SKM-1 (cell line): ENCODE results near the gene HIRA.

Experiments used
- DNase-seq: peaks from one replicate; lab custom pipeline; 2025; ENCODE audit not compliant: unreplicated experiment; lab: John Stamatoyannopoulos, UW

The HIRA gene

GRCh38 chr22:19358703-19359553 is 72.6 kb downstream of the HIRA start:
- DNase-seq: no peak

GRCh38 chr22:19358195-19358594 is 73.3 kb downstream of the HIRA start:
- DNase-seq: no peak

DNA sequence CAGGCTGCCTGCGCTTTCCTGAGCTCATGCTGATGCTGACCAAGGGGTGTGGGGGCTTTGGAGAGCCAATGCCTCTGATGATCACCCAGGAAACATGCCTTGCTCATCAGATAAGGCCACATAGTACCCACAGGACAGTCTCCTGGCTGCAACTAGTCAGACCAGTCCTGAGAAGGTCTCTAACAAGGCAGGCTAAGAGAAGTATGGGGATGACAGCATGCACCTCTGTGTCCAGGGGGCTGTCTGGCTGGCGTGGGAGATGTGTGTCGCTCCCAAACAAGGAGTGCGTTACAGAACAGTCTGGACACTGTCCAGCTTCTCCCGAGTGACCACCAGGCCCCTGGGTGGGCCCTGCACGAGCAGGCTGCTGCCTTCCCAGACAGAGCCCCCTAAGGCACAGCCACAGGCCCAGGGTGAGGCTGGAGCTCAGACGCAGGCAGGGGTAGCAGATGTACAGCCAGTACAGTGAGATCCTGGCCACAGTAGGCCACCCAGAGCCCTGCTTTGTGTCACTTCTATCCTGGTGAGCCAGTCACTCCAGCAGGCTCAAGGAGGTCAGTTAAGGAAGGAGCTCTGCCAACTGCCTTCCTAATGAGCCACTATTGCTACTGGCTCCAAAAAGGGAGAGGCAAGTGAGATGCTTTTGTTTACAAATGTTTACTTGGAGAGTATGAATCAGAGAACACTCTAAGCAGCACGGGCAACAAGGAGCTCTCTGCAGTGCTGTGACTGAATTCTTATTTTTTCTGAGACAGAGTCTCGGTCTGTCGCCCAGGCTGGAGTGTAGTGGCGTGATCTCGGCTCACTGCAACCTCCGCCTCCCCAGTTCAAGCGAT is 74.0 kb downstream of the HIRA start:
- no peak for DNase-seq

DNA sequence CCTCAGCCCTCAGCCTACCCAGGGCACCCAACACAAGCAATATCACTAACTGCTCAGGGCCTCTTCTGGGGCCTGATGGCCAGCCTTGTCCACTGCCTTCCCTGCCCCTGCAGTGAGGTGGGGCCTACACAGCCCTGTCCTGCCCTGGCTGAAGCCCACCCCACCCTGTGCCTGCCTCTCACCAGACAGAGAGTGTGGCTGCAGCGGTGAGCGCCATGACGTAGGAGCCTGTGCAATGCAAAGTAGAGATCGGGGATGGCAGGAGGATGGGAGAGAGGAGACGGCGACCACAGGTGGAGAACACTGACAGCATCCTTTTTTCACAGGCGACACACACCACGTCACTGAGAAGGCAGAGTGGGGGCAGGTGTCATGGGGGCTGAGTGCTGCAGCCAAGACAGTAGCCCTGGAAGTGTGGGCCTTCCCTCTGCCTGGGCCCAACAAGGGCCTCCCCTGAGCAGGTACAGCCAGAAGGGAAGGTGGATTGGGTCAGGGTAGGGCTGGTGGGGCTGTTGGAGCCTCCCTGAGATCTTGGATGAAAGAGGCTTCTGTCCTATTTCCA is 74.7 kb downstream of the HIRA start:
- no peak for DNase-seq

DNA sequence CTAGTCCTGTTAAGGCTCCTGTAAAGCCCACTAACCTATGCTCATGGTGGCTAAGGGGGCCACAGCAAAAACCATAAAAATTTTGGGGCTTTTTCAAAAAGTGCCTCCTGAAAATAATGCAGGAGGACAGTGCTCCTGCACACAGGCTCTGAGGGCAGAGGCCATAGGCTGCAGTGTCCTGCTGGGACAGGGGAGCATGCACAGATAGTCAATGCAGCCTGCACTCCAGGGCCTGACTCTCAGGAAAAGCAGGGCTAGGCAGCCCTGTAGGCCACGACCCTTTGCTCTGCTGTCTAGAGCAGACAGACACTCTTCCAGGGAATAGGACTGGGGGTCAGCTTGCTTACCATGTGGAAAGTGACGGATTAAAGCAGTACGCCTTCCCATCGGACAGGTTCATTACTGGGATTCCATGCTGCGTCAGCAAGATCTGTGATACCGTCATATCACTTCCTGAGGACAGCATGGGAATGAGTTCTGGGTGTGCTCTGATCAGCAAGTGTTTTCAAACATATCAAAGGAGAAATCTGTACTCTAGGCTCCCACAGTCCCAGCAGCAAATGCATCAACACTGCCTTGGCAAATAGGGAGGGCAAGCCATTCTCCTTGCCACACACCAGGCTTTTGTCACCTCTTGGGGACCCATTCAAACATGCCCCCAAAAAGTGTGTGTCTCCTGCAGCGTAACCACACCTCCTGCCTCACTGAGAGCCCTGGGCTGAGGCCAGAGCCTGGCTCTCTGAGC is 75.9 kb downstream of the HIRA start:
- no peak for DNase-seq

DNA sequence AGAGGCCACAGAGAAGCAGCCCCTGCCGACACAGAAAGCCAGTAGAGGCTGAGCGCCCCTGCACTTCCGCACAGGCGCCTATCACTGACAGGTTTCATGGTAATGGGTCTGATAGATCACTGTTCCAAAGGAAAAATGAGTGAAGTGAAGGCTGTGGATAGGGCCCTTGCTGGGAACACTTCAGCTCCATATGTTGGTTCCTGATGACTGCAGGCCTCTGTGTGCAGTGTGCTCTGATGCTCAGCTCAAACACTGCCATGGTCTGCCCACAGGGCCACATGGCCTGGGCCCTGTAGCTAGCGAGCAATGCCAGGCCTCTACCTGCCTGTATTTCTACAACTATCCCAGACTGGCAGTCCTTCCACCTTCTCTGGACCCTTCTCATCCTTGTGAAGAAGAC is 77.3 kb downstream of the HIRA start:
- DNase-seq: no peak

DNA sequence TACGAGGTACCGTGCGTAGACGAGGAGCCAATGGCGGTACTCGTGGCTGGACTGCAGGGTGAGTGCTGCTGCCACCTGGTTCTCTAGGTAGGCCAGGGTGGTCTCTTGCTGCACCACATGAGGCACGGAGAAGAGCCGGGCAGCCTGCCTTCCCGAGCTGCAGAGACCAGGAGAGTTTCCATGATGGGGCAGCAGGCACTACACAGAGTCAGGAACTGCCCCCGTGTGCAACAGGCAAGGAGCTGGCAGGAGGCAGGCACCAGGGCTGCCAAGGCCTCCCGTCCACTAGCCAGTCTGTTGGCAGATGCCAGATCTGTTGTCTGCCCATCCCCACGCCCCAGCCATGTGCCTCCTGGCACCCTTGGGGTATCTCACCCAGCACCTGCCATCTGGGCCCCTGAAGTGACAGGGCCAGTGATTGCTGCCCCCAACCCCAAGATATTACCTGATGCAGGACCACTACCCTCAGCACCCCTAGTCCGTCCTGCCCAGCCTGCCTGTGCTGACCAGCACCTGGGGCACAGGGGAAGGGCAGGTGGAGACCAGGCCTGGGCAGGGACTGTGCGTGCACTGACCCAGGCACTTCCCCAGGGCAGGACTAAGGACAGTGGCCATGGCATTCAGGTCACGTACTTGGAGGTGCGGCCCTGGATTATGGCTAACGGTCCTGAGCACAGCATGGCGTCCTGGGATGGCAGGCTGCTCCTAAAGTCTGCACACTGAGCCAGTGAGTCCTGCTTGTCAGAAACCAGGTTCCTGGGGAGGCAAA is 78.0 kb downstream of the HIRA start:
- DNase-seq: no peak

- no peak for DNase-seq
These were observed 78.8 kb downstream of the HIRA start for GRCh38 chr22:19352766-19353165.

DNA sequence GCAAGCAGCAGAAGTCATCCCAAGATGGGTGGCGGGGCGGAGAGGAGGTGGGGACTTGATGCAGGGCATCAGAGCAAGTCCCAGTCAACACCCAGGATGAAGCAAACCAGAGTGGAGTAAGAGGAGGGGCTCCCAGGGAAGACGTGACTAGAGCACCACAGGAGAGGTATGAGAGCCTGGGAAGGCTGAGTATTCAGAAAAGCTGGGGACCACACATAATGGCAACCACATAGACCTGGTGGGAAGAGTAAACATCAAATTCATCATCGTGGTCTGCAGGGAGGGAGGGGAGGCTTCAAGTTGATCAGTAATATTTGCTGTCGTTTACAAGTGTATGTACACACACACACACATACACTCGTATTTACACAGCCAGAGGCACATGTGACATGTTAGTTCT is 79.3 kb downstream of the HIRA start:
- no peak for DNase-seq

DNA sequence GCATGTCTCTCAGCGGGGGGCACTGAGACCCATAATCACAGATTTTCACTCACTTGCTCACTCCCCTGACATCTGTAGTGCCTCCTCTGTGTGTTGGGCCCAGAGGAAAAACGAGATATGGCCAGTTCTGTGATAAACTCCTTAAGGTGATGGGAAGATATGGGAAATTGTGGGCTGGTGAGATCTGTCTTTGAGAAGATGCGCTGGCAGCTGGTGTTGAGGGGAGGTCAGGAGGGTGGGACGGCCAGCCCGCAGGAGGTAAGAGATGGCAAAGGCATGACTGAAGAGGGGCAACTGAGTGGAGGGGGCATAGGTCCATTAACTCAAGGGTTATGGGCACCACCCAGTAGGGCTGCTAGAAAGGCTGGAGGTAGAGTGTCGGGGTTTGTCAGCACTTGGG is 79.9 kb downstream of the HIRA start:
- no peak for DNase-seq

DNA sequence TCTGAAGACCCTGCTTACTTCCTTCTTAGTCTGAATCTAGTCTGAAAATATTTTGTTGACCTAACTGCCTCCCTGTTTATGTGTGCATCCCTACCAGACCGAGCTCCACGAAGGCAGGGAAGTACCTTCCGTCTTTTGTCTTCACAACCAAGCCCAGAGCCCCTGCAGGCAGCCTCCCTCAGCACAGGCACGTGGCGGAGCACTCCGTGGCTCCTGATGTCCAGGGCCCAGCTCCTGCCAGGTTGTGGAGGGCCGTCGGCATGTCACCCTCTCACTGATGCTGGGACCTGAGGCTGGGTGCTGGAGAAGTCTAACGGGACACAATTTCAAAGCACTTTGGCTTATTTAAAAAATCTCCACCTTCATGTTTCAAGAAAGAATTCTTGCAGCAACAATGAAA is 80.6 kb downstream of the HIRA start:
- DNase-seq: no peak

DNA sequence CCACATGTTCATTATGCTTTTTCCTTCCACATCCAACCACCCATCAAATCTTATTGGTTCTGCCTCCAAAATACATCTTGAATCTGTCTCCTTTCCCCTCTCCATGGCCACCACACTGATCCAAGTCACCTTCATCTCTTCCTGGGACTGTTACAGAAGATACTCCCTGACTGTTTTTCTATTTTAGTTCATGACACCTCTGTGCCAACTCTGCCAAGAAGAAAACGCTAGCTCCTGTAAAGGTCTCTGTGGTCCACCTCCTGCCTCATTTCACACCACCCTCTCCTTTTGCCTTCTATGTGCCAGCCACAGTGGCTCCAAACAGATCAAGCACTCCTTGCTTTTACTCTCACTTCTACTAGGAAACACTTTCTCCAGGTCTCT is 81.1 kb downstream of the HIRA start:
- DNase-seq: no peak

- no peak for DNase-seq
These were observed 81.6 kb downstream of the HIRA start for GRCh38 chr22:19349778-19350475.

DNA sequence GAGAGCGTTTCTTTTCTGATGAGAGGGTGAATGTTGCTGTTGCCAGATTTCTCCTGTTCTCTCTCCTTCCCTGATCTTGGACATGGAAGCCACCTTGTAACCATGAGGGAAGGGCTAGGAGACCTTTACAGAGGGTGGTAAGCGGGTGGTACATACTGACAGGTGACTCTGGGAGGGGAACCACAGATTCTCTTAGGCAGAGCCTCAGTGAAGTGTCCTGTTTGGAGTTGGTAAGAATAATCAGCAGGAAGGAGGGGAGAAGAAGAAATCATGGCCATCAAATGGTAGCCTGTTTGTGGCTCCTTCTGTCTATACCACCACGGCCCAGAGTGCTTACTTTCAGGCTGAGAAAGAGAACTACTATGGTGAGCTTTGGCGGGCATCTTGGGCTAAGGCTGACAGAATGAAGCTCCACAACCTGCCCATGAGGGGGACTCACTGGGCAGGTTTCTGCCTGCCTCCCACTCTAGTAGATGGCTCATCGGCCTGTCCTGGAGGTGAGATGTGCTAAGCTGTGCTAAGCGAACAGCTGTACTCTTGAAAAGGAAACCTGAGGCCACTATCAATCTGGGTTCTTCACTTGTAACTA is 84.8 kb downstream of the HIRA start:
- no peak for DNase-seq

DNA sequence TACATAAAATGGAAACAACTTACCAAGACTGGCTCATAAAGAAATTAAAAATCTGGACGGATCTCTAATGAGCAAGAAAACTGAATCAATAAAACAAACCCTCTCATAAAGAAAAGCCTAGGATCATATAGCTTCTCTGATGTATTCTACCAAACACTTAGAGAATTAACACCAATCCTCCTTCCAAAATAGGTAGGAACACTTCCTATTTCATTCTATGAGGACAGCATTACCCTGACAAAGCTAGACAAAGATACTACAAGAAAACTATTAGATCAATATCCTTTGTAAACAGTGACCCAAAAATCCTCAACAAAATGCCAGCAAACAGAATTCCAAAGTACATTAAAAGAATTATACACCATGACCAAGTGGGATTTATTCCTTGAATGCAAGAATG is 87.1 kb downstream of the HIRA start:
- no peak for DNase-seq

DNA sequence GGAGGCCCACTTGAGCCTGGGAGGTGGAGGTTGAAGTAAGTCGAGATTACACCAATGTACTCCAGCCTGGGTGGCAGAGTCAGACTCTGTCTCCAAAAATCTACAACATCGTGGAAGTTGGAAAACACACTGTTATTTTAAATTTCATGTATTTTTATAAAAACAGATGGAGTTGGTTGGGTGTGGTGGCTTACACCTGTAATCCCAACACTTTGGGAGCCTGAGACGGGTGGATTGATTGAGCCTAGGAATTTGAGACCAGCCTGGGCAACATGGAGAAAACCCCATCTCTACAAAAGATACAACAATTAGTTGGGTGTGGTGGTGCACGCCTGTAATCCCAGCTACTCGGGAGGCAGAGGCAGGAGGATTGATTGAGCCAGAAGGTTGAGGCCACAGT is 88.1 kb downstream of the HIRA start:
- no peak for DNase-seq

DNA sequence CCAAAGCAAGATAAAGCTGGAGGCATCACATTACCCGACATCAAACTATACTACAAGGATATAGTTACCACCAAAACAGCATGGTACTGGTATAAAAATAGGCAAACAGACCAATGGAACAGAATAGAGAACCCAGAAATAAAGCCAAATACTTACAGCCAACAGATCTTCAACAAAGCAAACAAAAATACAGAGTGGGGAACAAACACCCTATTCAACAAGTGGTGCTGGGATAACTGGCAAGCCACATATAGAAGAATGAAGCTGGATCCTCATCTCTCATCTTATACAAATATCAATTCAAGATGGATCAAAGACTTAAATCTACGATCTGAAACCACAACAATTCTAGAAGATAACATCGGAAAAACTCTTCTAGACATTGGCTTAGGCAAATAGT is 90.0 kb downstream of the HIRA start:
- no peak for DNase-seq

GRCh38 chr22:19337137-19337536 is 94.4 kb downstream of the HIRA start:
- DNase-seq: no peak
